Measurements from ENCODE around the gene HASPIN. TPM values are rescaled to one million over a fixed set of nuclear protein-coding genes. Genes with fewer than 3 reads are reported as not detected.

The HASPIN gene
- polyA plus RNA-seq, 1 donor, result 2.7 TPM

Other genes with a start within 250 kb of the HASPIN start
- gene ASPA, start 247.9 kb upstream of the HASPIN start, polyA plus RNA-seq, result 0.96 TPM
- gene TRPV3, start 166.1 kb upstream of the HASPIN start, polyA plus RNA-seq, result 15.0 TPM
- gene TRPV1, start 114.5 kb upstream of the HASPIN start, polyA plus RNA-seq, result 18.4 TPM
- gene SHPK, start 87.7 kb upstream of the HASPIN start, polyA plus RNA-seq, result 21.3 TPM
- gene CTNS, start 87.1 kb upstream of the HASPIN start, polyA plus RNA-seq, result 21.7 TPM
- 115 TPM for gene TAX1BP3, start 55.3 kb upstream of the HASPIN start, polyA plus RNA-seq
- 39.7 TPM for gene EMC6, start 55.1 kb upstream of the HASPIN start, polyA plus RNA-seq
- gene P2RX5, start 27.7 kb upstream of the HASPIN start, polyA plus RNA-seq, result 2.2 TPM
- gene ITGAE, start 77.3 kb downstream of the HASPIN start, polyA plus RNA-seq, result 45.8 TPM
- gene NCBP3, start 122.3 kb downstream of the HASPIN start, polyA plus RNA-seq, result 75.0 TPM
- 15.4 TPM for gene CAMKK1, start 169.2 kb downstream of the HASPIN start, polyA plus RNA-seq
- gene P2RX1, start 192.6 kb downstream of the HASPIN start, polyA plus RNA-seq, result 97.1 TPM
- 44.4 TPM for gene ATP2A3, start 240.5 kb downstream of the HASPIN start, polyA plus RNA-seq

Data from large intestine (tissue), 1 donor.